Uterus (tissue), 2 donors: Measurements from ENCODE around the gene RNF126.
"Not testable (repeated sequence)": the region's sequence is repeated elsewhere in the genome, so short reads cannot be mapped to it uniquely, and the experiment has no call there.

Experiments
- CTCF ChIP-seq, 4 experiments: fragments of 200-600 bp in 2 of 4; fragments of 450-650 bp in 2 of 4; sonication (generic) in 2 of 4; IDR thresholded peaks; one replicate each; pipeline ENCODE4 v1.5.1; 2016 to 2019; ENCODE audit warnings: antibody characterized with exemption in 4 of 4, mild to moderate bottlenecking in 2 of 4, moderate library complexity in 1 of 4
- POLR2A ChIP-seq, 2 donors: fragments of 450-650 bp; IDR thresholded peaks; one replicate each; pipeline ENCODE4 v1.6.1; 2016; ENCODE audit warnings: antibody characterized with exemption in 2 of 2, mild to moderate bottlenecking in 1 of 2, moderate library complexity in 1 of 2

GRCh38 chr19:668675-669434 lies 5.8 kb upstream of the RNF126 start:
- not testable (repeated sequence) for TF ChIP-seq CTCF, POLR2A (IDR thresholded peaks at IDR 0.05)
